ENCODE measurements around the gene SAXO1.

GRCh38 chr9:18888290-18888689, 144.7 kb downstream of the SAXO1 start:
- TF ChIP-seq CTCF (IDR thresholded peaks at IDR 0.05 in 4 of 5, conservative IDR thresholded peaks at IDR 0.05 in 1 of 5), result no peak
- TF ChIP-seq POLR2A (IDR thresholded peaks at IDR 0.05), result no peak
